A673 (cell line): ENCODE results near the gene FERMT2.

Experiments used
- CTCF ChIP-seq: fragments of 300-800, 200-600 bp; sonication (generic); conservative IDR thresholded peaks from 2 replicates; pipeline ENCODE4 v1.5.1; 2017; ENCODE audit warnings: low read depth, mild to moderate bottlenecking, antibody characterized with exemption, low read length, moderate library complexity, mixed read lengths
- EZH2 ChIP-seq: fragments of 200-600 bp; sonication (generic); IDR thresholded peaks from 2 replicates; pipeline ENCODE4 v1.6.1; 2017; ENCODE audit warnings: borderline replicate concordance, low read depth, mild to moderate bottlenecking, mixed read lengths, antibody characterized with exemption, low read length; ENCODE audit not compliant: poor library complexity, severe bottlenecking

- no peak for TF ChIP-seq CTCF
- no peak for TF ChIP-seq EZH2
Observed at GRCh38 chr14:52834440-52834842, 116.4 kb downstream of the FERMT2 start.
